Measurements from ENCODE around the gene KCNK3.
"Not testable (repeated sequence)": the region's sequence is repeated elsewhere in the genome, so short reads cannot be mapped to it uniquely, and the experiment has no call there.

DNA sequence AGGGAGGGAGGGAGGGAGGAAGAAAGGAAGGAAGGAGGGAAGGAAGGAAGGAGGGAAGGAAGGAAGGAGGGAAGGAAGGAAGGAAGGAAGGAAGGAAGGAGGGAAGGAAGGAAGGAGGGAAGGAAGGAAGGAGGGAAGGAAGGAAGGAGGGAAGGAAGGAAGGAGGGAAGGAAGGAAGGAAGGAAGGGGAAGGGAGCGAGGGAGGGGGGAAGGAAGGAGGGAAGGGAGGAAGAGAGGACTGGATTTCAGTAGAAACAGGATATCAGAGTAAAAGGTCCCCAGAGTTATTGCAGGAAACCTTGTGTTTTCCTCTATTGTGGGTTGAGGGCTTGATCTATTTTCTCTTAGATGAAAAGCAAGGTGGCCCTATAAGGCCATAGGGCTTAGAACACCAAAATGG lies 37.4 kb upstream of the KCNK3 start:
- TF ChIP-seq, protein P1, sequence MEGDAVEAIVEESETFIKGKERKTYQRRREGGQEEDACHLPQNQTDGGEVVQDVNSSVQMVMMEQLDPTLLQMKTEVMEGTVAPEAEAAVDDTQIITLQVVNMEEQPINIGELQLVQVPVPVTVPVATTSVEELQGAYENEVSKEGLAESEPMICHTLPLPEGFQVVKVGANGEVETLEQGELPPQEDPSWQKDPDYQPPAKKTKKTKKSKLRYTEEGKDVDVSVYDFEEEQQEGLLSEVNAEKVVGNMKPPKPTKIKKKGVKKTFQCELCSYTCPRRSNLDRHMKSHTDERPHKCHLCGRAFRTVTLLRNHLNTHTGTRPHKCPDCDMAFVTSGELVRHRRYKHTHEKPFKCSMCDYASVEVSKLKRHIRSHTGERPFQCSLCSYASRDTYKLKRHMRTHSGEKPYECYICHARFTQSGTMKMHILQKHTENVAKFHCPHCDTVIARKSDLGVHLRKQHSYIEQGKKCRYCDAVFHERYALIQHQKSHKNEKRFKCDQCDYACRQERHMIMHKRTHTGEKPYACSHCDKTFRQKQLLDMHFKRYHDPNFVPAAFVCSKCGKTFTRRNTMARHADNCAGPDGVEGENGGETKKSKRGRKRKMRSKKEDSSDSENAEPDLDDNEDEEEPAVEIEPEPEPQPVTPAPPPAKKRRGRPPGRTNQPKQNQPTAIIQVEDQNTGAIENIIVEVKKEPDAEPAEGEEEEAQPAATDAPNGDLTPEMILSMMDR (IDR thresholded peaks at IDR 0.05), result not testable (repeated sequence)
- not testable (repeated sequence) for TF ChIP-seq POLR2A (IDR thresholded peaks at IDR 0.05)
